Measurements from ENCODE around the gene MICALL1. TPM values are rescaled to one million over a fixed set of nuclear protein-coding genes. Genes with fewer than 3 reads are reported as not detected.

The MICALL1 gene
- total and polyA plus RNA-seq, 2 of the 13 experiments (the other 11 are each of a cell fraction or from before 2014, with no cell fraction given): 7.6 to 10.6 TPM

GRCh38 chr22:37933711-37934376, 27.7 kb downstream of the MICALL1 start (continued):
- TF ChIP-seq KDM3A (CRISPR knock-in tag; IDR thresholded peaks at IDR 0.05; ENCODE audit: low read depth): peak; percentile 82
- TF ChIP-seq ZMYM2 (CRISPR knock-in tag; IDR thresholded peaks at IDR 0.05): no peak
- TF ChIP-seq THAP8 (CRISPR knock-in tag; IDR thresholded peaks at IDR 0.05; ENCODE audit: borderline replicate concordance): no peak
- TF ChIP-seq CHD4 (IDR thresholded peaks at IDR 0.05; ENCODE audit: borderline replicate concordance, low read length): no peak
- TF ChIP-seq NCOA1 (CRISPR knock-in tag; IDR thresholded peaks at IDR 0.05): 0 out of 2 replicates have a peak, but pooled peaks have one; percentile 62
- no peak for TF ChIP-seq ZNF430 (CRISPR knock-in tag; IDR thresholded peaks at IDR 0.05)
- peak; percentile 55; the same call in 1 of the 2 replicates for TF ChIP-seq SP5 (CRISPR knock-in tag; IDR thresholded peaks at IDR 0.05; ENCODE audit: borderline replicate concordance, low read depth)
- TF ChIP-seq NFKB2 (CRISPR knock-in tag; IDR thresholded peaks at IDR 0.05; ENCODE audit: borderline replicate concordance): peak; percentile 77; the same call in 1 of the 2 replicates
- no peak for TF ChIP-seq AFF4 (CRISPR knock-in tag; IDR thresholded peaks at IDR 0.05)
- TF ChIP-seq ZNF296 (CRISPR knock-in tag; conservative IDR thresholded peaks at IDR 0.05): no peak
- peak; percentile 53; the same call in 1 of the 2 replicates for TF ChIP-seq ELF3 (CRISPR knock-in tag; IDR thresholded peaks at IDR 0.05)
- peak; percentile 38 for TF ChIP-seq AGO1 (IDR thresholded peaks at IDR 0.05; ENCODE audit: low read depth, low read length, poor library complexity, severe bottlenecking)
- TF ChIP-seq HNF1A (IDR thresholded peaks at IDR 0.05; ENCODE audit: low read depth): no peak
- no peak for TF ChIP-seq HNF1A (CRISPR knock-in tag; IDR thresholded peaks at IDR 0.05; ENCODE audit: borderline replicate concordance)
- no peak for TF ChIP-seq DMTF1 (CRISPR knock-in tag; IDR thresholded peaks at IDR 0.05)
- TF ChIP-seq HNF4G (IDR thresholded peaks at IDR 0.05; ENCODE audit: borderline replicate concordance, low read depth, low read length): no peak
- TF ChIP-seq HNF4G (CRISPR knock-in tag; IDR thresholded peaks at IDR 0.05; ENCODE audit: borderline replicate concordance, low read depth): 0 out of 2 replicates have a peak, but pooled peaks have one; percentile 53
- TF ChIP-seq ISL2 (CRISPR knock-in tag; IDR thresholded peaks at IDR 0.05): peak; percentile 59; the same call in 1 of the 2 replicates
- no peak for TF ChIP-seq TBX3 (IDR thresholded peaks at IDR 0.05; ENCODE audit: borderline replicate concordance)
